HG03442 (cell line): ENCODE results near the gene APOA1.
"Not testable (repeated sequence)": the region's sequence is repeated elsewhere in the genome, so short reads cannot be mapped to it uniquely, and the experiment has no call there.

Source experiments
- ATAC-seq: cut with Tn5 transposase; IDR thresholded peaks from one replicate; pipeline ENCODE4 v1.9.1; 2021; ENCODE audit warnings: mild to moderate bottlenecking, moderate library complexity; ENCODE audit not compliant: unreplicated experiment

The APOA1 gene

DNA sequence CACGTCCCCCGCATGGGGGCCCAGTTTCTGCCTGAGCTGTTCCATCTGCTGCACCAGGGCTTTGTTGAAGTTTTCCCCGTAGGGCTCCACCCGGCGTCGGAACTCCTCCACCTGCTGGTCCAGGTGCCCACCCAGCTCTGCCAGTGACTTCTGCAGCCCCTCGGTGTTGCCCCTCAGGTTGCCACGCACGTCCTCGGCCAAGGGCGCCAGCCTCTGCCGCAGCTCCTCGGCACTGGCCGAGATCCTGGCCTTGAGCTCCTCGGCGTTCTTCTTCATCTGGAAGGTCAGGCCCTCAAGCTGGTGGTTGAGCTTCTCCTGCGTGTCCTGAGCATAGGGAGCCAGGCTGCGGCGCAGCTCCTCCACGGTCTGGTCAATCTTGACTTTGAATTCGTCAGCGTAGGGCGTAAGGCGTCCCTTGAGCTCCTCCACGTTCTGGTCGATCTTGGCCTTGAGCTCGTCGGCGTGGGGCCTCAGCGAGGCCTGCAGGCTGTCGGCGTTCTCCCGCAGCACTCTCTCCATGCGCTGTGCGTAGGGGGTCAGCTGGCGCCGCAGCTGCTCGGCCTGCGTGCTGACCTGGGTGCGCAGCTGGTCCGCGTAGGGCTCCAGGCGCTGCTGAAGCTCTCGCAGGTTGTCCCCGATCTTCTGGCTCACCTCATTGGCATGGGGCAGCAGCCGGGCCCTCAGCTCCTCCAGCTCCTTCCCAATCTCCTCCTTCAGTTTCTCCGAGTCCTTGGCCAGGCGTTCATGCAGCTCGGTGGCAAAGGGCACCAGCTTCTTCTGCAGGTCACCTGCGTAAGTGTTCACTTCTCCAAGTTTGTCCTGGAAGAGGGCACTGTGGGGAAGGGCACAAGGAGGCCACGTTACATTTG, 16.1 kb downstream of the APOA1 start:
- no peak for ATAC-seq

GRCh38 chr11:116819049-116819448, 18.4 kb downstream of the APOA1 start:
- ATAC-seq, result no peak

GRCh38 chr11:116814502-116814901, 22.9 kb downstream of the APOA1 start:
- ATAC-seq, result no peak

- ATAC-seq, result no peak
These were observed 23.5 kb downstream of the APOA1 start for GRCh38 chr11:116813781-116814471.

- ATAC-seq, result no peak
These were observed 24.3 kb downstream of the APOA1 start for GRCh38 chr11:116813170-116813569.

DNA sequence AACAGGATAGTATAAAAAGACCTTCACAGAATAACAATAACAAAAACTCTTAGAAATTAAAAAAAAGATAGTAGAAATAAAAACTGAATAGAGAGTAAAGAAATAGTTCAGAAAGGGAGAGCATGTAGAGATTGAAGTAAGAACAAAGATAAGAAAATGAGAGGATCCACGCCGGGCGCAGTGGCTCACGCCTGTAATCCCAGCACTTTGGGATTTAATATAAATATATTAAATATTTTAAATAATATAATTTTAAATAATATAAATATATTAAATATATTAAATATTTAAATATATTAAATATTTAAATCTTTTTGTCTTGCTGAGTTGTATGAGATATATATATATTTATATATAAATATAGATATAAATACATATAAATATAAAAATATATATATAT, 25.3 kb downstream of the APOA1 start:
- ATAC-seq, result no peak

DNA sequence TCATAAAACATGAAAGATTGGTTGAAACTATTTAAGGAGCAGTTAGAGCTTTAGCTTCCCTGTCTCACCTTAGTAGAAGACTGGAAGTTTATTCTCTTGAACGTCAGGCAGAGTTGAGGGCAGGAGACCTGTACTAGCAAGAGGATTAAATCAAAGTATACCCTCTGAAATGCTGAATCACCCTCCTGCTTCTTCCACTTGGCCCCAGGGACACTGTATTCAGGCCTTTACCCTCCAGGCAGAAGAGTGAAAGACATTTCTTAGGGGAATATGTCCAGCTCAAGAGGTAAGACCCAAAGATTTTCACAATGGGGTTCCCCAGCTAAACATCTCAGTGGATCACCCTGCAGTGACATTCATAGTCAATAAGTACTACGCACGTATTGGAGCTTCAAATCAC, 26.2 kb downstream of the APOA1 start:
- ATAC-seq, result no peak

DNA sequence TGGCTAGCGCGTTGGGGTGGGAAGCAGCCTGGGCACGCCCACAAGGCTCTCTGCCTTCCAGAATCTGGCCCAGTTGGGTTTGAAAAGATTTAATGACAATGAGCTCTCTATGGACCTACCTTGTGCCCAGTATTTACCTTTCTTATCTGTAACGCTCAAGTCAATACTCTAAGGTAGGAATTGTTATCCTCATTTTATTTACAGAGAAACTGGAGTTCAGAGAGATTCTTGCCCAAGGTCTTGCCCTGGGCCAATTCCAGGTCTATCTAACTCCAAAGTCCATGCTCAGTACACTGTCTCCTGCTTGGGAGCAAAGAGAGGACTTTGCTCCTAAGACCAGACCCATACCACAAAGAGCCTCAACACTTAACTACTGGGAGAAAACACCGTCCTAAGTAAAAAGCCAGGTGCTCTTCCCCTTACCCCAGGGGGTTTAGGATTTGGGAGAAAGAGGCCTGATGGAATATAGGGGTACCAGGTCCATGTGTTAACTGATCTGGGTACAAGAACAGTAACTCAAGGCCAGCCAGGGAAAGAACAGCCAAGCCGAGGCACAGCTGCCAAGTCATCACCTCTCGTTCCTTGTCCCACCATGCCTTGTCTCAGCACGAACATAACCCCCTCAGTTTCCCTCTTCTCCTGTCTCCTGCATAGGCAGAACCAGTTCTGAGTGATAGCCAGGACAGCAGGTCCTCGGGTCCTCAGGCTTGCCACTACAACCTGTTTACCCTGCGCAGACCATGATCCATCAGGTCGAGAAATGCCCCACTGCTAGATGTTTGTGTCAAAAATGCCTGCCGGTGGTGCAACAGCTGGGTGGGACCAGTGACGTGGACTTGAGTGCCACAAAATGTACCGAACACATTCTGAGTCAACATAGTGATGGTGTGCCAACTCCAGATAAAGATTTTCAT, 28.9 kb downstream of the APOA1 start:
- no peak for ATAC-seq

GRCh38 chr11:116807601-116808261, 29.7 kb downstream of the APOA1 start:
- ATAC-seq, result no peak

- ATAC-seq, result no peak
These were observed 33.4 kb downstream of the APOA1 start for GRCh38 chr11:116804001-116804400.

DNA sequence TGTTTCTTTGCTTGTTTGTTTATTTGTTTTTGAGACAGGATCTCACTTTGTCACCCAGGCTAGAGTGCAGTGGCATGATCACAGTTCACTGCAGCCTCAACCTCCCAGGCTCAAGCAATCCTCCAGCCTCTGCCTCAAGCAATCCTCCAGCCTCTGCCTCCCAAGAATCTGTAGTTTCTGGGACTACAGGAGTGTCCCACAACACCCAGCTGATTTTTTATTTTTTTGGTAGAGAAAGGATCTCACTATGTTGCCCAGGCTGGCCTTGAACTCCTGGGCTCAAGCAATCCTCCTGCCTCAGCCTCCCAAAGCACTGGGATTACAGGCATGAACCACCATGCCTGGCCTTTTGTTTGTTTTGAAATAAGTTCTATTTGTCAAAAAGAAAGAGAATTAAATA, 35.8 kb downstream of the APOA1 start:
- not testable (repeated sequence) for ATAC-seq

DNA sequence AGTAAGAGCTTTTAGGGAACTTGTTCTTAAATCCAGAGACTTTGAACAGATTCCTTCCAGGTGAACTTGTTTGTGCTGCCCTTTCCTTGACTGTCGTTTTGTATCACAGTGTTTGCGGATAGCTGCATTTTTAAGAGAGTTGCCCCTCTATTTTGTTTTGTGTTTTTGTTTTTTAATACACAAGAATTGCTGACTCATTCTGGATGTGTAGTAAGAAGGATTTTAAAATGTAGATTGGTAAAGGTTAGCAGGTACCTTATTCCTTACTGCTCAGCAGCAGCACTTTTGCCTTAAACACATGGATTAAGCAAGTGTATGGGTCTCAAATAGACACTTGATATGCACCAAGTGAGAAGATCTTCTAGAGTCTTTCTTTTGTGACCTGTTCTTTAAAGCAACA, 36.8 kb downstream of the APOA1 start:
- no peak for ATAC-seq

DNA sequence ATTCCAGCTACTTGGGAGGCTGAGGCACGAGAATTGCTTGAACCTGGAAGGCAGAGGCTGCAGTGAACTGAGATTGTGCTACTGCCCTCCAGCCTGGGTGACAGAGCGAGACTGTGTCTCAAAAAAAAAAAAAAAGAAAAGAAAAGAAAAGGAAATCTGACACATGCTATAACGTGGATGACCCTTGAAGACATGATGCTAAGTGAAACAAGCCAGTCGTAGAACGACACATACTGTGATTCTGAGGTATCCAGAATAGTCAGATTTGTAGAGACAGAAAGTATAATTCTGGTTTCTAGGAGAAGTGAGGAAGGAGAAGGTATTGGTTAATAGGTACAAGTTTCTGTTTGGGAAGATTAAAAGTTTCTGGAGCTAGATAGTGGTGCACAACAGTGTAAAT, 39.1 kb downstream of the APOA1 start:
- ATAC-seq, result no peak

- ATAC-seq, result no peak
These were observed 39.6 kb downstream of the APOA1 start for GRCh38 chr11:116797816-116798215.

DNA sequence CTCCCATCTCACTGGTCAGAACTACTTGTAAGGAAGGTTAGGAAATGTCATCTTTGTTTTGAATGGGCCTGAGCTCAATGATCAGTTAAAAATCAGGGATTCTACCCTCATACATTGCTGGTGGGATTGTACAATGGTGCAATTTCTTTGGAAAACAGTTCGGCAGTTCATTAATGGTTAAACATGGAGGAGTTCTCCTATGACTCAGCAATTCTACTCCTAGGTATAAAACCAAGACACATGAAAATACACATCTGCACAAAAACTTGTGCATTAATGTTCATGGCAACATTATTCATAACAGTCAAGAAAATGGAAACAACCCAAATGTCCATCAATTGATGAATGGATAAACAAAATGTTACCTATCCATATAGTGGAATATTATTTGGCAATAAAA, 40.9 kb downstream of the APOA1 start:
- no peak for ATAC-seq

- ATAC-seq, result no peak
These were observed 42.6 kb downstream of the APOA1 start for GRCh38 chr11:116794851-116795250.

- ATAC-seq, result no peak
These were observed 43.7 kb downstream of the APOA1 start for GRCh38 chr11:116793772-116794097.

- no peak for ATAC-seq
These were observed 44.3 kb downstream of the APOA1 start for GRCh38 chr11:116792869-116793771.

GRCh38 chr11:116792144-116792868, 45.1 kb downstream of the APOA1 start:
- ATAC-seq, result no peak
